Skeletal muscle tissue (tissue), 4 donors: Measurements from ENCODE around the gene DTNB. TPM values are rescaled to one million over a fixed set of nuclear protein-coding genes. Genes with fewer than 3 reads are reported as not detected.

Experiments
- H3K27ac ChIP-seq: one replicate; pipeline ENCODE4 v1.7.0; 2013; ENCODE audit warnings: mild to moderate bottlenecking, low read depth, low read length, inconsistent platforms
- H3K27me3 ChIP-seq, 3 donors: one replicate each; pipeline ENCODE4 v1.7.0; 2013; ENCODE audit warnings: low read length in 3 of 3; ENCODE audit not compliant: control insufficient read depth in 3 of 3, insufficient read depth in 3 of 3
- H3K36me3 ChIP-seq, 3 donors: one replicate each; pipeline ENCODE4 v1.7.0; 2013; ENCODE audit warnings: low read length in 3 of 3; ENCODE audit not compliant: control insufficient read depth in 3 of 3, insufficient read depth in 3 of 3
- H3K4me1 ChIP-seq, 3 donors: one replicate each; pipeline ENCODE4 v1.7.0; 2013; ENCODE audit warnings: low read length in 3 of 3, mild to moderate bottlenecking in 3 of 3; ENCODE audit not compliant: control insufficient read depth in 3 of 3, insufficient read depth in 3 of 3
- H3K4me3 ChIP-seq, 3 donors: one replicate each; pipeline ENCODE4 v1.7.0; 2013; ENCODE audit warnings: low read length in 3 of 3
- H3K9ac ChIP-seq, 3 donors: one replicate each; pipeline ENCODE4 v1.7.0; 2013; ENCODE audit warnings: low read length in 3 of 3, mild to moderate bottlenecking in 3 of 3, moderate library complexity in 2 of 3, low read depth in 1 of 3
- H3K9me3 ChIP-seq, 3 donors: one replicate each; pipeline ENCODE4 v1.7.0; 2013; ENCODE audit warnings: low read length in 3 of 3; ENCODE audit not compliant: control insufficient read depth in 3 of 3
- total RNA-seq: library from RNA; depleted of rRNA; stranded (reverse); fragments of >200 nt; gene quantifications from one replicate; pipeline ENCODE4 v1.2.3, GENCODE V29; 2014
- donor health status: Osteomylitis.

DTNB gene
- total RNA-seq, 1 donor from 2014 or later, result 3.1 TPM

GRCh38 chr2:25664183-25664964, 9.0 kb downstream of the DTNB start:
- no peak overlapping the region for H3K27ac ChIP-seq

DNA sequence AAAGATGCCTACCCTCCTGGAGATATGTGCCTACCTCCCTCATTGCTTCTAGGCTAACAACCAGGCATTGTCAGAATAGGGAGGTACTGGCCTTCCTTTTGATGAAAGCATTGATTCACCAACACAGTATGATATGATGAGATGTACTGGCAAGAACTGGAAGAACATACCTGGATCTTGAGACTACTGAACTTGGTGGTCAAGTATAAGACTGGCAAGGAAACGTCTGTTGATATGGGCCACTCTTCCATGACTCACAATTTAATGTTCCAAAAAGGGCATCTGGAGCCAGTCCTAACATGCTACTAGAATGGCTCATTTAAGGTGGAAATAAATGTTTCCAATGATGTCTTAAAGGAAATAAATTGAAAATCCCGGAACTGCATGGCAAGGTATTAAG, 18.1 kb downstream of the DTNB start:
- Histone ChIP-seq H3K4me3 (no peak overlapping the region), H3K36me3 (no peaks in the 10 kb centered on the region), H3K27ac (no peak overlapping the region), H3K9ac (no peak overlapping the region), H3K27me3 (no peaks in the 10 kb centered on the region), H3K4me1 (no peaks in the 10 kb centered on the region), H3K9me3 (no peaks in the 10 kb centered on the region)

More at GRCh38 chr2:25664183-25664964, 9.0 kb downstream of the DTNB start:
- Histone ChIP-seq H3K36me3 (no peaks in the 10 kb centered on the region), H3K4me3 (peak overlapping the region in 1 of 3 donors; percentile 26), H3K9ac (peak overlapping the region in 1 of 3 donors; percentile 18), H3K4me1 (peaks cover 0 to 2% (median 0%) of the 10 kb centered on the region in 3 donors), H3K9me3 (no peaks in the 10 kb centered on the region), H3K27me3 (no peaks in the 10 kb centered on the region)

- H3K4me3 ChIP-seq, result no peak overlapping the region
- no peaks in the 10 kb centered on the region for H3K9me3 ChIP-seq
- no peak overlapping the region for H3K27ac ChIP-seq
- H3K27me3 ChIP-seq, result no peaks in the 10 kb centered on the region
- H3K36me3 ChIP-seq, result no peaks in the 10 kb centered on the region
- H3K9ac ChIP-seq, result no peak overlapping the region
- no peaks in the 10 kb centered on the region for H3K4me1 ChIP-seq
Observed at GRCh38 chr2:25654801-25655200, 18.6 kb downstream of the DTNB start.

DNA sequence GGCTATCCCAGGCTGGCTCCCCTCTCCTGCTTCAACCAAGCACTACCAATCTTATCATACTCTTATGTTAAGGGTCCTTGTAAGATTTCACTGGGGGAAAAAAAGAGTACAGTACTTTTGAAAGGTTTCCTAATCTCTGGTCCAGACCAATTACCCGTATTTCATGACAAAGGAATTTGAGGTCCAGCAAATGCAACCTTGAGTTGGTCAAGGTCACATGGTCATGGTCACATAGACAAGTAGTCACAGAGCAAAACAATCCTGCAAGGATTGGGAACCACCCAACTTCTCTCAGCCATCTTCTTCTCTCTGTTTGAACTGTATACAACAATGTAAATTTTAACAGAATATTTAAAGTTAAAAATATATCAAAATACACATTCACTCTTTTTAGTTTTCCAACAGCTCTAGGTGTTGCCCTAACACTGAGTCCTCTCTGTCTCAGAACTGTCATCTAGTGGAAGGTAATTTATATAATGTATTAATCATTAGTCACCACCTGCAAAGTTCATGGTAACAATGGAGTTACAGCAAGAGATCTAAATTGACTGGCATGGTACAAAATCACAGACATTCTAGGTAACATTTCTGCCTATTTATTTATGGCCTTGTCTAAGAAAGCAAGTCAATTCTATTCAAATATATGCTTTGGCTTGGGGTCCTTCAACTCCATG, 21.5 kb downstream of the DTNB start:
- Histone ChIP-seq H3K36me3 (no peaks in the 10 kb centered on the region), H3K4me3 (no peak overlapping the region), H3K4me1 (no peaks in the 10 kb centered on the region), H3K27ac (no peak overlapping the region), H3K9me3 (no peaks in the 10 kb centered on the region), H3K9ac (no peak overlapping the region), H3K27me3 (no peaks in the 10 kb centered on the region)

DNA sequence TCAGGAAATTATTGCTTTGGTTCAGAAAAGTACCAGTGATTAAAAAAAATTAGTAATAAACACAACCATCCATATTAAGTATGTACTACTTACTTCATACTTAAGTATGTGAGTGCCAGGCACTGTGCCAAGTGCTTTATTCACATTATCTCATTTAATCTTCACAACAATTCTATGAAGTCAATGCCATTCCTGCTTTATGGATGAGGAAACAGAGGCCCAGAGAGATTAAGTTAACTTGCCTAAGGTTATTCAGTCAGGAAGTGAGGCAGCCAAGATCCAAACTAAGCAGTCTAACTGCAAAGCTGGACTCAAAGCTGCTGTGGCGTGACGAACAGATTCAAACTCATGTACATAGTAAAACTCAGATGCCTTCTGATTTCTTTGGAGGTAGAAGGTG, 22.3 kb downstream of the DTNB start:
- H3K27ac ChIP-seq, result no peak overlapping the region
- H3K4me1 ChIP-seq, result no peaks in the 10 kb centered on the region
- no peak overlapping the region for H3K9ac ChIP-seq
- H3K4me3 ChIP-seq, result no peak overlapping the region
- no peaks in the 10 kb centered on the region for H3K27me3 ChIP-seq
- no peaks in the 10 kb centered on the region for H3K36me3 ChIP-seq
- no peaks in the 10 kb centered on the region for H3K9me3 ChIP-seq

- Histone ChIP-seq H3K27ac (no peak overlapping the region), H3K36me3 (no peaks in the 10 kb centered on the region), H3K4me3 (no peak overlapping the region), H3K27me3 (no peaks in the 10 kb centered on the region), H3K4me1 (no peaks in the 10 kb centered on the region), H3K9me3 (no peaks in the 10 kb centered on the region), H3K9ac (no peak overlapping the region)
Observed at GRCh38 chr2:25650256-25650655, 23.1 kb downstream of the DTNB start.

GRCh38 chr2:25649786-25650185, 23.6 kb downstream of the DTNB start:
- no peak overlapping the region for H3K4me3 ChIP-seq
- H3K36me3 ChIP-seq, result no peaks in the 10 kb centered on the region
- no peaks in the 10 kb centered on the region for H3K27me3 ChIP-seq
- H3K9ac ChIP-seq, result no peak overlapping the region
- H3K27ac ChIP-seq, result no peak overlapping the region
- no peaks in the 10 kb centered on the region for H3K9me3 ChIP-seq
- H3K4me1 ChIP-seq, result no peaks in the 10 kb centered on the region

GRCh38 chr2:25642298-25642697, 31.1 kb downstream of the DTNB start:
- H3K27ac ChIP-seq, result no peak overlapping the region

DNA sequence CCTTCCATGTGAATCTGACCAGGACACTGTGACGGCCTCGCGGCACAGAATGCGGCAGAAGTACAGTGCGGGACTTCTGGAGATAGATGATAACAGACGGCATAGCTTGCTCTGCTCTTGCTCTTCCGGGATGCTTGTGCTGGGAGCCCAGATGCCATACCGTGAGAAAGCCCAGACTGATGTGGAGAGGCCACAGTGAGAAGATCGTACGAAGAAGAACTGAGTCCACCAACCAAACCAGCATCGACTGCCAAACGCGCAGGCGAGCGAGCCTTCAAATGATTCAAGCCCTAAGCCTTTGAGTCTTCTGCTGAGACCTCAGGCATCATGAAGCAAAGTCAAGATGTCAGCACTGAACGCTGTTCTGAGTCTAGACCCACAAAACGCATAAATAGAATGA, 33.7 kb downstream of the DTNB start:
- Histone ChIP-seq H3K9ac (no peak overlapping the region), H3K36me3 (no peaks in the 10 kb centered on the region), H3K4me1 (no peaks in the 10 kb centered on the region), H3K4me3 (no peak overlapping the region), H3K9me3 (no peaks in the 10 kb centered on the region), H3K27me3 (no peaks in the 10 kb centered on the region), H3K27ac (no peak overlapping the region)

More at GRCh38 chr2:25642298-25642697, 31.1 kb downstream of the DTNB start:
- H3K9ac ChIP-seq, result no peak overlapping the region
- no peak overlapping the region for H3K4me3 ChIP-seq
- H3K27me3 ChIP-seq, result no peaks in the 10 kb centered on the region
- no peaks in the 10 kb centered on the region for H3K4me1 ChIP-seq
- H3K36me3 ChIP-seq, result no peaks in the 10 kb centered on the region
- H3K9me3 ChIP-seq, result no peaks in the 10 kb centered on the region

GRCh38 chr2:25639131-25639530, 34.2 kb downstream of the DTNB start:
- Histone ChIP-seq H3K27me3 (no peaks in the 10 kb centered on the region), H3K27ac (no peak overlapping the region), H3K9me3 (no peaks in the 10 kb centered on the region), H3K4me3 (no peak overlapping the region), H3K9ac (no peak overlapping the region), H3K36me3 (no peaks in the 10 kb centered on the region), H3K4me1 (no peaks in the 10 kb centered on the region)
